Stimulated activated CD4-positive, alpha-beta T cell treated with anti-CD3 and anti-CD28 coated beads, Interleukin-12 subunit alpha, Interleukin-12 subunit beta, amount 100 ng/mL, for 24 hours (primary cell): Measurements from ENCODE around the gene KHSRP.
"Not testable (repeated sequence)": the region's sequence is repeated elsewhere in the genome, so short reads cannot be mapped to it uniquely, and the experiment has no call there.

Source experiments
- DNase-seq, 2 experiments: peaks; one replicate each; pipeline ENCODE4 v3.0.0-alpha.2; 2020; ENCODE audit warnings: low read depth in 2 of 2

KHSRP gene

DNA sequence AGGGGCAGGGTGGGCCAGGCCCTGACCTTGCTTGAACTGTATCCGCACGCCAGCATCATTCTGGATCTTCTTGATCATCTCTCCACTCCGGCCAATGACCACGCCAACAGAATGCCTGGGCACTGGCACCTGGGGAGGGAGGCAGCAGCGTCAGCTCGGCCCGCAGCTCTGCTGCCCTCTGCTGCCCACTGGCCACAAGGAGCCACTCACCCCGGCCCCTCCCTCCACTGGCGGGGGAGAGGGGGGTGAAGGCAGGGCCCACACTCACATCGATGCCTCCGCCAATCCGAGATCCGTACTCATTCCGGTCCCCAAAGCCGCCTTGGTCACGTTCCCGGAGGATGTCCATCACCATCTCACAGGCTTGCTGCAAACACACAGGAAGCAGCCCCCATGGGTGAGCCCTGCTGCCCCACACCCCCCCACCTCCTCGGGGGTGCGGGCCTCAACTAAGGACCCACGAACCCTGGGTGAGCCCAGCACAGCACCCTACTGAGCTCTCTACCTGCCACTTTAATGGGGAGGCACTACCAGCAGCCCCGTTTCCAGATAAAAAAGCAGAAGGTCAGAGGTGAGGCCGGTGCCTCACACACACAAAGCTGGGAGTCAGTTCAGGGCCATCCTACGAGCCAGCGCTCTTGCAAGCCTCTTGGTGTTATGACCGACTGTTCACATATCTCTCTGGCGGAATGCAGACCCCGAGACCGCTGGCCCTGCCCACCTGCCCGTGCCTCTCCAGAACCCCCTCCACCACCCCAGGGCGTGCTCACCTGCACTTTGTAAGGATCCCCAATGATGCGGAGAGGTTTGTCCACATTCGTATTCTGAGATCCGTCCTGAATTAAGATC is 6.7 kb downstream of the KHSRP start:
- no peak for DNase-seq

DNA sequence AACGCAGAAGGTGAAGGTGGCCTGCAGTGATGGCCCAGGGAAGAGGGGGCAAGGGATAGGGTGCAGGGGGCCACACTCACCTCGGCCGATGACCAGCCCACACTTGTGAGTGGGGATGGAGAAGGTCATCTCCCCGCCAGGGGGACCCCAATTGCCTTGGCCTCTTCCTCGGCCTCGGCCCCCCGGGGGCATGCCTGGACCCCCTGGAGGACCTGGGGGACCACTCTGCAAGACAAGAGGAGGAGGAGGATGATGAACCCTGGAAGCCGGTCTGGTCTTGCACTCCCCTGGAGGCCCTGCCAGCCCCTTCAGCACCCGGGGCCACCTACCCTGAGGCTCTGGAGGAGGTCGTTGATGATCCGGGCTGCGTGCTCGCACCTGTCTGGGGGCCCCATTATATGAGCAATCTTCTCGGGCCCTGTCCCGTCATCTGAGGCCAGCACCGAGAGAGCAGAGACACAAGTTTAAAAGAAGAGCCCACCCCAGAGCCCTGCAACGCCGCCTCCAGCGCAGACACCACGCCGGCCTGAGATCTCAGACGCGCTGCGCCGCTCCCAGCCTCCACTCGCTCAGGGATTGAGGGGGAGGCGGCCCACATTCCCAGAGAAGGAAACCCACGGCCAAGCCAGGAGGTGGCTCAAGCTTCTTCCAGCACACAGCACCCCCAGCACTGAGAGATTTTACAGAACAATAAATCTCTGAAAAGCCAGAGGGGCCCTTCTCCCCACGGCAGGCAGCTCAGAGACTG is 7.8 kb downstream of the KHSRP start:
- no peak for DNase-seq

DNA sequence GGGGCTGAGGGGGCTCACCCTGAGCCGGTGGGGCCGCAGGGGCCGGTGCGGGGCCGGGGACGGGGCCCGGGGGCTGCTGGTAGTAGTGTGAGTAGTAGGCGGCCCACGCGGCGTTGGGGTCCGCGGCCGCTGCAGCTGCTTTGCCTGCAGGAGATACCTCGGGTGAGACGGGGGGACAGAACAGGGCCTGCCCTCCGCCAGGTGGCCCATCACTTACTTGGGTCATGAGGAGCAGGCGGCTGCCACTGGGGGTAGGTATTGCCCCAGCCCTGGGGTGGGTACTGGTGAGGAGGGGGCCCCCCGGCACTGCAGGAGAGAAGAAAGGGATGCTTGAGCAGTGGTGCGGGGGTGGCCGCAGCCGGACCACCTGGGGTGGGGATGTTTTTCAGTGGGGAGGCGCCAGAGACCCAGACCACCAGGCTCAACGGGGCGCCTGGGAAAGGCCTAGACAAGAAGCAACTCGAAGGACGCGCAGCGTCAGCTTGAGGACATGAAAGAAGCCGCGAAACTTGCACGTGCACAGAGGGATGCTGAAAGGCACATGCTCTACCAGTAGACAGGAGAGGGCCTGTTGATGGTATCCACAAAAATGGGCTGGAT is 8.9 kb downstream of the KHSRP start:
- DNase-seq = no peak

DNA sequence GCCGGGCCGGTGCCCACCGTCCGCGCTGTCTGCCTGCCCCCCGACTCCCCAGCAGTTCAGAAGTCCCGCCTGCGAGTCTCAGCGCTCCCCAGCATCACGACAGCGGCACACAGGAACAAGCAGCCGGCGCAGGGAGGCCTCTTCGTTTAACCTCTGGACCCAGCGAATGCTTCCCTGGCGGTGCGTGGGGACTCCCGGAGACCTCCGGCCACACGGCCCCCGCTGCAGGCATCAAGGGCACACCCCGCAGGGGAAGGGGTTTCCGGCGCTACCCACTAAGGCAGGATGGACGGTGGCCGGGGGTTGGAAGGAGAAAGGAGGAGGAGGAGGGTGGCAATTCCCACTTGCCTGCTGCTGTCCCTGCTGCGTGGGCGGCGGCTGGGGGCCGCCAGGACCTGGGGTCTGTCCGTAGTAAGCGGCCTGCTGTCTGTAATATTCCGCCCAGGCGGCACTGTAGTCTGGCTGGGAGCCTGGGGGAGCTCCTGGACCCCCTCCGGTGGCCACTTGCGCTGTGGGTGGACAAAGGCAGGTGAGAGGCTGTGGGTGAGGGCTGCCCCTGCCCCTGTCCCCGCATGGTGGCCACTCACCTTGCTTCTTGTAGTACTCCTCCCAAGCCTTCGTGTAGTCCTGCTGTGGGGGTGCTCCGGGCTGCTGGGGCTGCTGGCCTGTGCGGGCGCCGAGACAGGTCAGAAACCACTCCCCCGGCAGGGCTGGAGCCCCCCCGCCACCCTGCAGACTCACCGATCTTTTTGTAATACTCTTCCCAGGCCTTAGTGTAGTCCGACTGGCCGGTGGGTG is 9.6 kb downstream of the KHSRP start:
- no peak for DNase-seq

DNA sequence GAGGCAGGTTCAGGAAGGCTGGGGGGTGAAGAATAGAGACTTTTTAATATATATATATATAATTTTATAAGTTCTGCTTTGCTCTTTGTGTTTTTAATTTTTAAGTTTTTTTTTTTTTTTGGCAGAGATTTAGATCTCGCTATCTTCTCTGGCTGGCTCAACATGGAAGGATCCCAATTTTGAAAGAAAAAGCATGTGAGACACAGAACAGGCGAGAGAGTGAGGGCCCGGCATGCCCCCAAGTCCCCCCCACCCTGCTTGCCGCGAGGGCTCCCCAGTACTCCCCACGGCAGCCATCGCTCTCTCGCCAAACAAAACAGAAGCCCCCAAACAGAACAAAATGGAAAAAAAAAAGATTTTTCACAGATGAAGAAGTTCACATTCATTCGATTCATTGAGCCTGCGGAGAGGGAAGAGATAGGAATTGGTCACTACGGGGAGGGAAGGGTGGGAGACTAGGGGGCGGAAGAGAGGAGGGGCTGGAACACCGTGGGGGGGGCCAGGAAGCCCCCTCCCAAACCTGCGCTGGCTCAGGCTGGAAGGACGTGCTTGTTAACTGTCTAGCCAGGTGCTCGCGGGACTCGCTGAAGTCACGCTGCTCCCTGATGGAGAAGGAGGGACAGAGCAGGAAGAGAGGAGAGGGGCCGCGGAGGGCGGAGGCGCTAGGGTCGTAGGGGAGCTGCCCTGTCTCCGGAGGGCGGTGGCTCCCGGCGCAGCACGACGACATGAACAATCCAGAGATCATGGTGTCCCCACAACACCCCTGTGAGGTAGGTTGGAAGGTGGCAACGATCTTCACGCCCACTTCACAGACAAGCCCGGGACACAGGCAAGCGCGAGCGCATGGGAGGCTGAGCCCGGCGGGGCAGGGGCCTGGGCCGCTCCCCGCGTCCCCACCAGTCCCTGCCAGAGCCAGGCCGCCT is 10.6 kb downstream of the KHSRP start:
- DNase-seq = no peak

DNA sequence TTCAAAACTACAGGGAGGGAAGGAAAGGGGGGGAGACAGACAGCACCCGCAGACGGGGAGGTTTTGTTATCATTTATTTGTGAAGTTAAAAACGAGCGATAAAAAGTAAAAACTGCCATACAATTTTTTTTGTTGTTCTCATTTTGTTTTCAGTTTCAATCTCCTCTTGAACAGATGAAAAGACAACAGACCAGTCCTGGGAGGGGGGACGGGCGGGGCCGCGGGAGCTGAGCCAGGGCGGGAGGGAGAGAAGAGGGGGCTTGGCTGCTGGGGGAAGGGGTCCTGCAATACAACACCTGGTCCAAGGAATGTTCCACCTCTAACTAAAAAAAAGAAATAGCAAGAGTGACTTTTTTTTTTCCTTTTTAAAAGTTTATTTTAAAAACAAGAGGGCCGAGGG is 11.3 kb downstream of the KHSRP start:
- no peak for DNase-seq

DNA sequence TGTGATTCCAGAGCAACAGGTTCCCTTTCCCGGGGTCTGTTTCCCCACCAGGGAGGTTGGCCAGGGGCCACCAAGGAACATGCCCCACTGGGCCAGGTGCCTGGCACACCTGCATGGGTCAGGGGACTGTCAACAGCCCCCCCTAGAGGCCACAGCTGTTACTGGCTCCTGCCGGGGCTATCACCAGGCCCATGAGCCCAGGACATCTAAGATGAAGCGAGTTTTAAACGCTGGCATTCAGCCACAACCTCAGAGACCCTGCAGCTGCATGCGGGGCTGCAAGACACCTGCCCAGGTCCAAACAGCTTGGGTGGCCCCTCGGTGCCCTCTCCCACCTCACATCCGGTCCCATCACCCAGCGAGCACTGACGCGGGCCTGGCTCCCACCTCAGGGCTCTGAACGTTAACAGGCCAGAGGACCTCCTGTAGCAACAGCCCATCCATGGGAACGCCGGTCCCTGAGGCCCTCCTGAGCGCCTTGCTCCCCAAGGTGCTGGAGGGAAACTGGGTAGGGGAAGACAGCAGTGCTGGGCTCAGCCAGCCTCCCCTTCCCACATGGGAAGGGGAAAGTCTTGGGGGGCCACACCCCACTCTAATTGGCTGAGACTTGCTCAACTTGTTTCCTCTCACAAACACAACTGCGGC is 12.0 kb downstream of the KHSRP start:
- DNase-seq = peak in 1 of 2 experiments; percentile 41

DNA sequence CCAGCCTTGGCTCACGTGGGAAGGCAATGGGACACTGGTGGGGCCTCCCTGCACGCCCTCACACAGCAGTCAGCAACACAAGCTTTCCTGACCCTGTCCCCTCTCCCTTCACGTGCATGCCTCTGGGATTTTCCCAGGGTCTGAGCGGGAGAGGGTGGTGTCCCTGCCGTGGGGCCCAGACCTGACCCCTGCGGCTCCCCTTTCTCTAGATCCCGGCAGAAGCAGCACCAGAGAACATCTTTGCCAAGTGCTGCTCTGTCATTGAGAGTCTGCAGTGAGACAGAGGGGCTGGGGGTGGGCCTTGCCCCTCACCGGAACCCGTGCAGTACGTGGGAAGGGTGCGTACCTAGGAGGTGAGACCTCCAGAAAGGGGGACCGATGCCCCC is 12.6 kb downstream of the KHSRP start:
- no peak for DNase-seq

DNA sequence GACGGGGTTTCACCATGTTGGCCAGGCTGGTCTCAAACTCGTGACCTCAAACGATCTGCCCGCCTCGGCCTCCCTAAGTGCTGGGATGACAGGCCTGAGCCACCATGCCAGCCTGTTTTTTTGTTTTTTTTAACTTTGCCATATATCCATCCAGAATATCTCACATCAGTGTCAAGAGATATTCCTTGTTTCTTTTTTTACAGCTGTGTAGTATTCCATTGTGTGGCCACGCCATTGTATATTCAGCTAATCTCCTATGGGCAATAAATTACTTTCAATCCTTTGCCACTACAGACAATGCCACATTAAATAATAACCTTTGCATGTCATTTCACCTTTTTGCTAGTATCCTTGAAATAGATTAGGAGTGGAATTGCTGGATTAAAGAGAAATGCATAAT is 15.3 kb downstream of the KHSRP start:
- no peak for DNase-seq

DNA sequence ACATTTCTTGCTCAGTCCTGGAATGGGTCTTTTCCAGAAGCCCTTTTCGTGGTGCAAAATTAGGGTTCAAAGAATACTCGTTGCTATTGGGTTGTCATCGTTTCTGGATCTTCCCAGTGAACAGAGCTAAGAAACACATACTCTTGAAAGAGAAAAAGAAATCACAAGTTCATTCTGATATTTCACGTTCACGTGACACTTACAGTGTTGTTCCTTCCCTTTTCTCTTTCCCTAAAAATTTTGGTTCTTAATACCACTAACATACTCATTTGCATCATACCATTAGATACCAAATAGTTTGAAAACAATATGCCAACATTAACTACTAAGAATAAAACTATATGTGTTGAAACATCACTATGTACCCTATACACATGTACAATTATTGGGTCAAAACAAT is 18.2 kb downstream of the KHSRP start:
- no peak for DNase-seq

DNA sequence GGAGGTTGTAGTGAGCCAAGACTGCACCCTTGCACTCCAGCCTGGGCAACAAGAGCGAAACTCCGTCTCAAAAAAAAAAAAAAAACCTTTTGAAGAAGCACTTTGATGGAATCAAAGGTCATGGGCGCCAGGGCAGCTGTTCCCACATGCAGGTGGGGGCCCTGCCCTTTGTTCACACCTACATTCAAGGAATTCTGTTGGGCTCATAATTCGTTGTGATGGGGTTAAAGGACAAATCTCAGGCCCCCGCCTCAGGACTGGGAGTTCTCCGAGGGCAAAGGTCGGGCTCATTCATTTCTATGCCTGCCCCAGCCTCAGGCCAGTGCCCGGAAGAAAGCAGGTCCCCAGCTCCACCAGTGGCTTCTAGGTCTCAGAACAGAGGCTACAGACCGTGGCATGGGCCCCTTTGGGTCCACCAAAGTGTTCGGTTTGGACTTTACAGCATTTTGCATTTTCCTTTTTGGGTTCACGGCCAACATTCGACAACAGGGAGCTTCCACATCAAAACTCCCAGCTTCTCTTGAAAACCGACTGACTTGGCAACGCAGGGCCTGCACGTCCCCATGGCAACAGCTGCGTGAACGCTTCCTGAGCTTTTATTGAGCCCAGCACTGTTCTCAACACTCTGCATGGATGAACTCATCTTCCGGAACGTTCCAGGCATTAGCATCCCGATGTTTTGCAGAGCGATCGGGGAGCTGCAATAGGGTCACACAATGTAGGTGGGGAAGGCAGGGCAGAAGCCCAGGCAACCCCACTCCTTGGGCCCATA is 21.6 kb downstream of the KHSRP start:
- no peak for DNase-seq

DNA sequence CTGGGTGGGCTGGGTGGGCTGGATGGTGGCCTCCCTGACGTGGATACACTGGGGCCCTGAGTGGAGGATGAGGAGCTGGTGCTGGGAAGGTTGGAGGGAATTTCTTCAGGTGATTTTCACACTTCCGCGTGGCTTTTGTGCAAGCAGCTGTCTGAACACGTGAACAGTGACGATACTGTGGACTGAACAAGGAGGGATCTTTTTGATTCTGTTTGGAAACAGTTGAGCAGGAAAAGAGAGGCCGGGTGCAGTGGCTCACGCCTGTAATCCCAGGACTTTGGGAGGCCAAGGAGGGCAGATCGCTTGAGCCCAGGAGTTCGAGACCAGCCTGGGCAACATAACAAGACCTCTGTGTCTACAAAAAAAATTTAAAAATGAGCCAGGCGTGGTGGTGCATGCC is 22.6 kb downstream of the KHSRP start:
- no peak for DNase-seq

DNA sequence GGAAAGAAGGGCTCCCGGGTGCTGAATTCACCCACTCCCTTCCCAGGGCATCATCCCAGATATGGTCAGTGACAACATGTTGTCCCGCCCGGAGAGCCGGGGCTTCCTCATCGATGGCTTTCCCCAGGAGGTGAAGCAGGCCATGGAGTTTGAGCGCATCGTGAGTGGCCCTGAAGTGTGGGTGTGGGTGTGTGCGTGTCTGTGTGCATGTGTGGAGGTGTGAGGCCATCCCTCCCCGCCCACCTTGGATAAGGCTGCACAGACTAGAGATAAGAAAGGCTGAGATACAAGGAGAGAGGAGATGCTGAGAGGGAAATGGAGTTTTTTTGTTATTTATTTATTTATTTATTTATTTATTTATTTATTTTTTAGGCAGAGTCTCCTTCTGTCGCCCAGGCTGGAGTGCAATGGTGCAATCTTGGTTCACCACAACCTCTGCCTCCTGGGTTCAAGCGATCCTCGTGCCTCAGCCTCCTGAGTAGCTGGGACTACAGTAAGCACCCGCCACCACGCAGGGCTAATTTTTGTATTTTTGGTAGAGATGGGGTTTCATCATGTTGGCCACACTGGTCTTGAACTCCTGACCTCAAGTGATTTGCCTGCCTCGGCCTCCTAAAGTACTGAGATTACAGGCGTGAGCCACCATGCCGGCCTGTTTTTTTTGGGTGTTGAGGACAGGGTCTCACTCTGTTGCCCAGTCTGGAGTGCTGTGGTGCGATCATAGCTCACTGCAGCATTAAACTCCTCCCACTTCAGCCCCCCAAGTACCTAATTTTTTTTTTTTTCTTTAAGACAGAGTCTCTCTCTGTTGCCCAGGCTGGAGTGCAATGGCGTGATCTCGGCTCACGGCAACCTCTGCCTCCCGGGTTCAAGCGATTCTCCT is 24.3 kb downstream of the KHSRP start:
- DNase-seq = not testable (repeated sequence)

DNA sequence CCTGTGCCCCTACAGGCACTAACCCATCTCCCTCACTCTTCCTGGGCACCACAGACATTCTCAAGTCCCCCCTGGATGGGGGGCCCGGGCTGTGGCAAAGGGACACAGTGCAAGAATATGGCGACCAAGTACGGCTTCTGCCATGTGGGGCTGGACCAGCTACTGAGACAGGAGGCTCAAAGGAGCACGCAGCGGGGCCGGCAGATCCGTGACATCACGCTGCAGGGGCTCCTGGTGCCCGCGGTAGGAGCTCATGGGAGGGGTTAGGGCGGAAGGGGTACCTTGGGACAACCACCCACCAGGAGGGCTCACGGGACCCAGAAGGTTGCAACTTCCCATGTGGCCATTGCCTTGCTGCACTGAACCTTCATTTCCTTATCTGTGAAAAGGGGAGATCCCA is 28.3 kb downstream of the KHSRP start:
- no peak for DNase-seq

DNA sequence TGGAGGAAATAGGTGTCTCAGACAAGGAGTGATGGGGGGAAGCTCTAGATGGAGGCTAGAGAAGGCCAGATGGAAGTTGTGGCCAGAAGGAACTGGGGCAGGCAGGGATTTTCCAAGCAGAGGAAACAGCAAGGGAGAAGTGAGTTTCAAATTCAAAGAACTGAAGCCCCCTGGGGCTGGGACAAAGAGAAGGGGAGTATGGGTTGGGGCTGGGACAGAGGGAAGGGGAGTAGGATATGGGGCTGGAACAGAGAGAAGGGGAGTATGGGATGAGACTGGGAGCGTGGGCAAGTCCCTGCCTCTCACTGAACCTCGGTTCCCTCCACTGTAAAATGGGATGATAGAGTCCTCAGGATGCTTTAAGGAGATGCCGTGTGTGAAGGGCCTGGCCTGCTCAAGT is 29.8 kb downstream of the KHSRP start:
- no peak for DNase-seq

DNA sequence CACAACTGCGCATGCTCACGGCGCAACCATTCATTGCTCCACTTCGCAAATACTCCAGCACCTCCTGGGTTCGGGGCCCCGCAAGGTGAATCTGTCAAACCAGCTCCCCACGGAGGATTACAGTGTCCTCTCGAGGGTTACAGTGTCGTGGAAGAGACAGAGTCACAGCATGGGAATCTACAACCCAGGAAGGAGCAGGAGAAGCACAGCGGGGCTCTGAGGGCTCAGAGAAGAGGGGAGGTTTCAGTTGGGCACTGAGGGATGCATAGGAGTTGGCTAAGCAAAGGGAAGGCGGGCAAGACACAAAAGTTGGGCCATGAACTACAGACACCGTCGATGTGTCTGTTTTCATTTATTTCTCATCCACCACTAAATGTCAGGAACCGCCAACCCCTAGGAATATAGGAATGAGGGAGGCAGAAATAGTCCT is 30.6 kb downstream of the KHSRP start:
- DNase-seq = peak in 1 of 2 experiments; percentile 72

DNA sequence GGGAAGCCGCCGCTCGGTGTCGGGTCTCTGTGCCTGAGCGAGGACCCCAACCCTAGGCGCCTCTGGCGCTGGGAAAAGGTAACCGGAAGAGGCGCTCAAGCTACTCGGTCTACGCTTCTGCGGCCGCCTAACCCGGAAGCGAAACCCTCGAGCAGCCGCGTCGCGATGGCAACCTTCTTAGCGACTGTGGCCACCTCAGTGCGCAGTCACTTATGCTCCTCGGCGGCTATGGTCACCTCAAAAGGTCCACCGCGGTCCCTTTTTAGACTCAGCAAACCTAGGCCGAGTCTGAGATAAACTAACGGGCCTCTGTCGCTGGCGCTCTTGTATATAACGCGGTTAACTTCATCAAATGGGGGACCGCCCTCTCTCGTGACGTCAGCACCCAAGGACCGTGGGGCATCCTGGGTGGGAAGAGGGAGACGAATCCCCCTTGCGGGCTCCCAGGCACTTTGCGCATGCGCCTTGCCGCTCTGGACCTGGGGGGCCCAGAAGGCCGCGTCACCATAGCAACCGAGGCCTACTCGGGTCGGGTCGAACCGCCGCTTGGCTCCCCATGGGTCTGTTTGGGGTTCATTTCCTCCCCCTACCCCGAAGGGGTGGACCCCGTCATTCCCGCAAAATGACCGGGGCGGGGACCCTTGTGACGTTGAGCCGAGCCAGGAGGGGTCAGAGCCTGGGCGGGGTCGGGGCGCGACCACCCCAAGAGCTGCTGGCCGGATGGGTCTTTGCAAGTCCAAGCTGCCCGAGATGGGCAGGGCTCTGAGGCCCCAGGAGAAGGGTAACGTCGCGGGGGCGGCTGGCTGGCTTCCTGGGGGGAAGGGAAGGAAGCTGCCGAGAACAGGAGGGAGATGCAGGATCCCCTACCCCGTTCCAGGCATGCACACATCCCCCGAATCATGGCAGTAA is 31.3 kb downstream of the KHSRP start, which contains the start of gene GTF2F1:
Gene GTF2F1, minus strand, starts transcription at position 91 of the 909 bp plus-strand sequence. CDS start 169 bp downstream, outside the sequence.
- DNase-seq = peak; percentile 86 to 92
